Esophagus squamous epithelium (tissue), 5 donors: ENCODE measurements around the gene N4BP2L2. TPM values are rescaled to one million over a fixed set of nuclear protein-coding genes. Genes with fewer than 3 reads are reported as not detected.

Experiments used
- DNase-seq: peaks from one replicate; lab custom pipeline; 2025; lab: John Stamatoyannopoulos, UW
- H3K27ac ChIP-seq, 4 donors: fragments of 200-600 bp; sonication (generic); one replicate each; pipeline ENCODE4 v1.5.1; 2016 to 2019; ENCODE audit warnings: mild to moderate bottlenecking in 1 of 4
- H3K27me3 ChIP-seq, 4 donors: fragments of 200-600 bp; sonication (generic); 1 replicate in 3 of 4; 2 replicates in 1 of 4; pipeline versions ENCODE4 v1.5.1 to v1.6.0; 2017 to 2021; ENCODE audit warnings: antibody characterized with exemption in 1 of 4
- H3K36me3 ChIP-seq, 3 donors: fragments of 200-600 bp; sonication (generic); one replicate each; pipeline ENCODE4 v1.5.1; 2016 to 2019
- H3K4me1 ChIP-seq, 3 donors: fragments of 200-600 bp; sonication (generic); one replicate each; pipeline ENCODE4 v1.5.1; 2017 to 2019
- H3K4me3 ChIP-seq, 4 donors: fragments of 200-600 bp; sonication (generic); 1 replicate in 3 of 4; 2 replicates in 1 of 4; pipeline ENCODE4 v1.5.1; 2016 to 2019; ENCODE audit warnings: mild to moderate bottlenecking in 2 of 4, moderate library complexity in 1 of 4
- H3K9me3 ChIP-seq, 3 donors: fragments of 200-600 bp; sonication (generic); one replicate each; pipeline ENCODE4 v1.5.1; 2016 to 2019
- POLR2A ChIP-seq, 4 donors: fragments of 450-650 bp; IDR thresholded peaks; one replicate each; pipeline ENCODE4 v1.6.1; 2017; ENCODE audit warnings: antibody characterized with exemption in 4 of 4, mild to moderate bottlenecking in 4 of 4, moderate library complexity in 3 of 4
- WGBS, 2 donors: methylation state at CpG; one replicate each; pipeline ENCODE4 v1.1.5; 2018; 5-methylcytosine and 5-hydroxymethylcytosine counted together
- intact Hi-C: fragments of 100-400 bp; cut with DNase I; formaldehyde crosslinking; loops from one replicate; pipeline ENCODE4 v1.15.0; 2022
- total RNA-seq, 4 donors: library from RNA; depleted of rRNA; stranded (reverse); fragments of >200 nt; gene quantifications; one replicate each; pipeline ENCODE4 v1.1.0, GENCODE V29; 2016
- TF ChIP-seq, protein P1 (sequence below), 6 experiments: fragments of 450-650 bp in 4 of 6; fragments of 200-600 bp in 2 of 6; sonication (generic) in 2 of 6; IDR thresholded peaks; one replicate each; pipeline ENCODE4 v1.5.1; 2016 to 2019; ENCODE audit warnings: antibody characterized with exemption in 6 of 6, mild to moderate bottlenecking in 4 of 6, moderate library complexity in 4 of 6
- donor health status: DM: yes; HTN: yes; CAD: no.

N4BP2L2 gene
- total RNA-seq, 4 donors from 2014 or later, result 32.8 to 136 (median 50.3) TPM

DNA sequence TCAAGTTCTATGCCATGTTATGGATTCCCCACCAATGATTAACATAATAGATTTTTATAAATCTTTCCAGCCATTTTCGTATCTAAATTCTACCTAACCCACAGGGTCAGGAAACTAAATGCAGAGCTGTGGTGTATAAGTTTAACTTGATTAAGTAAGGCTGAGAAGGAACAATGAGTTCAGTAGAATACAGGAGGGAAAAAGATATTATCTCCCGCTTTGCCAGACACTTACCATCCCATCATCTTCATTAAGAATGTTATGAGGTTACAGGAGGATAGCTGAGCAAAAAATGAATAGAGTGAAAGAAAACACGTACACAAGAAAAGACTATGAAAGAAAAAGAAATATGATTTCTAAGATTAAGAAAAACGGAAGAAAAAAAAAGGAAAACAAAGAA, 27.1 kb downstream of the N4BP2L2 start:
- no peak overlapping the region for H3K27ac ChIP-seq
- WGBS, 2 donors, result 86 to 92% methylated on average over 4 of the region's 4 CpGs
- TF ChIP-seq, protein P1, sequence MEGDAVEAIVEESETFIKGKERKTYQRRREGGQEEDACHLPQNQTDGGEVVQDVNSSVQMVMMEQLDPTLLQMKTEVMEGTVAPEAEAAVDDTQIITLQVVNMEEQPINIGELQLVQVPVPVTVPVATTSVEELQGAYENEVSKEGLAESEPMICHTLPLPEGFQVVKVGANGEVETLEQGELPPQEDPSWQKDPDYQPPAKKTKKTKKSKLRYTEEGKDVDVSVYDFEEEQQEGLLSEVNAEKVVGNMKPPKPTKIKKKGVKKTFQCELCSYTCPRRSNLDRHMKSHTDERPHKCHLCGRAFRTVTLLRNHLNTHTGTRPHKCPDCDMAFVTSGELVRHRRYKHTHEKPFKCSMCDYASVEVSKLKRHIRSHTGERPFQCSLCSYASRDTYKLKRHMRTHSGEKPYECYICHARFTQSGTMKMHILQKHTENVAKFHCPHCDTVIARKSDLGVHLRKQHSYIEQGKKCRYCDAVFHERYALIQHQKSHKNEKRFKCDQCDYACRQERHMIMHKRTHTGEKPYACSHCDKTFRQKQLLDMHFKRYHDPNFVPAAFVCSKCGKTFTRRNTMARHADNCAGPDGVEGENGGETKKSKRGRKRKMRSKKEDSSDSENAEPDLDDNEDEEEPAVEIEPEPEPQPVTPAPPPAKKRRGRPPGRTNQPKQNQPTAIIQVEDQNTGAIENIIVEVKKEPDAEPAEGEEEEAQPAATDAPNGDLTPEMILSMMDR (IDR thresholded peaks at IDR 0.05), result no peak
- TF ChIP-seq POLR2A (IDR thresholded peaks at IDR 0.05), result no peak
- intact Hi-C loops, result no loop called here
- no peaks in the 10 kb centered on the region for H3K9me3 ChIP-seq
- no peak overlapping the region for H3K4me3 ChIP-seq
- DNase-seq, result no peak
- H3K27me3 ChIP-seq, result no peaks in the 10 kb centered on the region
- H3K4me1 ChIP-seq, result no peaks in the 10 kb centered on the region
- peaks cover 0 to 79% (median 6%) of the 10 kb centered on the region in 3 donors for H3K36me3 ChIP-seq

DNA sequence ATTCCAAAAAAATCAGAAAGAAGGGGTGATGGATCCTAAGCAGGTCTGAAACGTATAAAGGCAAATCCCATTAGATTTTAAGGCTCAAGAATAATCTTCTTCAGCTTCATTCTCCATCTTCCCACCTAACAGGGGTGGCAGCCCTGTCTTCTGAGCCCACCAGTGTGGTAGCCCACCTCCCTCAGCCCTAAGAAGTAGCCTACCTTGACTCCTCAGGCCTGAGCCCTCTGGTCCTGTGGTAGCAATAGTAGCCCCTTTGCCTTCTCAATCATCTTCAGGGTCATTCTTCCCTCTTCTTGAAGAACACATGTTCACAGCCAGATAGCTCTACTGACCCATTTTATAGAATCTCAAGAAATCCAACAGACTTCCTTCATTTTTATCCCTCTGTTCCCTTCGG, 33.7 kb downstream of the N4BP2L2 start:
- peaks cover 0 to 40% (median 6%) of the 10 kb centered on the region in 3 donors for H3K36me3 ChIP-seq
- H3K27ac ChIP-seq, result no peak overlapping the region
- no peaks in the 10 kb centered on the region for H3K27me3 ChIP-seq
- intact Hi-C loops, result no loop called here
- no peak overlapping the region for H3K4me3 ChIP-seq
- no peaks in the 10 kb centered on the region for H3K4me1 ChIP-seq
- TF ChIP-seq, protein P1 (IDR thresholded peaks at IDR 0.05), result no peak
- TF ChIP-seq POLR2A (IDR thresholded peaks at IDR 0.05), result no peak
- no peaks in the 10 kb centered on the region for H3K9me3 ChIP-seq
- no peak for DNase-seq
- 86 to 98% methylated on average over 2 of the region's 2 CpGs for WGBS, 2 donors

DNA sequence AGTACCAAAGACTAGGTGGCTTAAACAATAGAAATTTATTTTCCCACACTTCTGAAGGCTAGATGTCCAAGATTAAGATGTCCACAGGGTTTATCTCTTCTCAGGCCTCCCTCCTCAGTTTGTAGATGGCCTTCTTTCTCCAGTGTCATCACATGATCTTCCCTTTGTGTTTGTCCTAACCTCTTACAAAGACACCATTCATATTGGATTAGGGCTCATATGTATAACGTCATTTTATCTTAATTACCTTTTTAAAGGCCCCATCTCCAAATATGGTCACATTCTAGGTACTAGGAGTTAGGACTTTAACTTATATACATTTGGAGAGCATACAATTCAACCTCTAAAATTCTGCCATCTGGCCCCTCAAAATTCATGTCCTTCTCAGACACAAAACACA, 34.3 kb downstream of the N4BP2L2 start:
- H3K4me1 ChIP-seq, result no peaks in the 10 kb centered on the region
- H3K36me3 ChIP-seq, result peaks cover 0 to 37% (median 6%) of the 10 kb centered on the region in 3 donors
- DNase-seq, result no peak
- no peaks in the 10 kb centered on the region for H3K9me3 ChIP-seq
- WGBS, 2 donors, result 42 to 54% methylated on average over 1 of the region's 1 CpG
- H3K27ac ChIP-seq, result no peak overlapping the region
- no peak overlapping the region for H3K4me3 ChIP-seq
- no peaks in the 10 kb centered on the region for H3K27me3 ChIP-seq
- intact Hi-C loops, result no loop called here
- TF ChIP-seq, protein P1 (IDR thresholded peaks at IDR 0.05), result no peak
- TF ChIP-seq POLR2A (IDR thresholded peaks at IDR 0.05), result no peak

DNA sequence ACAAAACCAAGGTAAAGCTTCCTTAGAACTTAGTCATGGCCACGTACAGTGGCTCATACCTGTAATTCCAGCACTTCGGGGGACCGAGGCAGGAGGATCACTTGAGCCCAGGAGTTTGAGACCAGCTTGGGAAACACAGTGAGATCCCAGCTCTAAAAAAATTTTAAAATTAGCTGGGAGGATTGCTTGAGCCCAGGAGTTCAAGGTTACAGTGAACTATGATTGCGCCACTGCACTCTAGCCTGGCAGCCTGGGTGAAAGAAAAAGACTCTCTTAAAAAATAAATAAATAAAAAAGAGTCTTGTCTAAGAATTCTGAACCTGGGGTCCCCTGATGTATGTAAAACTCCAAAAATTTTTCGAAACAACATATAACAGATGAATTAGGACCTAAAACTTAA, 34.9 kb downstream of the N4BP2L2 start:
- Histone ChIP-seq H3K27ac (no peak overlapping the region), H3K4me3 (no peak overlapping the region), H3K9me3 (no peaks in the 10 kb centered on the region), H3K4me1 (no peaks in the 10 kb centered on the region), H3K36me3 (peaks cover 0 to 32% (median 6%) of the 10 kb centered on the region in 3 donors), H3K27me3 (no peaks in the 10 kb centered on the region)
- no peak for DNase-seq
- WGBS, 2 donors, result 86 to 94% methylated on average over 5 of the region's 5 CpGs
- intact Hi-C loops, result no loop called here
- TF ChIP-seq, protein P1 (IDR thresholded peaks at IDR 0.05), result no peak
- TF ChIP-seq POLR2A (IDR thresholded peaks at IDR 0.05), result no peak

DNA sequence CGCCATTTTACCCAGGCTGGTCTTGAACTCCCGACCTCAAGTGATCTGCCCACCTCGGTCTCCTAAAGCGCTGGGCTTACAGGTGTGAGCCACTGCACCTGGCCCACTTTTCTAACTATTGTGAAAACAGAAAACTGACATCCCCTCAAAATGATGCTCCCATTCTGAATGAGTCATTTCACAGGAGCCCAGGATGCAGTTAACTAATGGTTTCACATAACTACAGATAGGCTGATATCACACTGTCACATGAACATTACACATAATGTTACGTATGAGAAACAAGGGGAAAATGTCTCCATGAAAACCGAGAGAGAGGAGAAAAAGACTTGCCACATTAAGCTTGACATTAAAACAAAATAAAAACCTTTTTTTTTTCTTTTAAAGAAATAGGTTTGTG, 37.5 kb downstream of the N4BP2L2 start:
- H3K4me1 ChIP-seq, result peaks cover 0 to 2% (median 0%) of the 10 kb centered on the region in 3 donors
- no peak for TF ChIP-seq POLR2A (IDR thresholded peaks at IDR 0.05)
- TF ChIP-seq, protein P1 (IDR thresholded peaks at IDR 0.05), result no peak
- WGBS, 2 donors, result 93% methylated on average over 6 of the region's 6 CpGs
- intact Hi-C loops, result no loop called here
- no peaks in the 10 kb centered on the region for H3K27me3 ChIP-seq
- H3K9me3 ChIP-seq, result no peaks in the 10 kb centered on the region
- peaks cover 0 to 13% (median 0%) of the 10 kb centered on the region in 3 donors for H3K36me3 ChIP-seq
- no peak for DNase-seq
- no peak overlapping the region for H3K4me3 ChIP-seq
- no peak overlapping the region for H3K27ac ChIP-seq
